ENCODE results near the gene ATP5F1E.
"Not testable (repeated sequence)": the region's sequence is repeated elsewhere in the genome, so short reads cannot be mapped to it uniquely, and the experiment has no call there.

Gene ATP5F1E

GRCh38 chr20:59042796-59043631, 10.9 kb upstream of the ATP5F1E start:
- DNase-seq (ENCODE audit: low read depth): peak; percentile 92

GRCh38 chr20:59042151-59042795, 10.1 kb upstream of the ATP5F1E start, which contains the start of gene PRELID3B:
TSS of gene PRELID3B (minus strand) at chr20:59042786. CDS start at chr20:59042730, 56 bp downstream.
- DNase-seq (ENCODE audit: low read depth): peak; percentile 13

GRCh38 chr20:59041487-59041886, 9.4 kb upstream of the ATP5F1E start:
- not testable (repeated sequence) for DNase-seq (ENCODE audit: low read depth)

- no peak for DNase-seq (ENCODE audit: low read depth)
These were observed 8.5 kb upstream of the ATP5F1E start for GRCh38 chr20:59040667-59041066.

- DNase-seq (ENCODE audit: low read depth): no peak
These were observed 7.1 kb upstream of the ATP5F1E start for GRCh38 chr20:59039233-59039632.

- DNase-seq (ENCODE audit: low read depth): no peak
These were observed 5.3 kb upstream of the ATP5F1E start for GRCh38 chr20:59037386-59037785.

- DNase-seq (ENCODE audit: low read depth): no peak
These were observed 3.2 kb upstream of the ATP5F1E start for GRCh38 chr20:59035381-59035780.

- DNase-seq (ENCODE audit: low read depth): no peak
These were observed 1.6 kb upstream of the ATP5F1E start for GRCh38 chr20:59033616-59034165.

- DNase-seq (ENCODE audit: low read depth): no peak
These were observed 958 bp upstream of the ATP5F1E start for GRCh38 chr20:59033093-59033492.

GRCh38 chr20:59032713-59033059, 551 bp upstream of the ATP5F1E start:
- no peak for DNase-seq (ENCODE audit: low read depth)

- no peak for DNase-seq (ENCODE audit: low read depth)
These were observed 542 bp downstream of the ATP5F1E start for GRCh38 chr20:59031564-59032022.

GRCh38 chr20:59030911-59031563, 1.1 kb downstream of the ATP5F1E start:
- no peak for DNase-seq (ENCODE audit: low read depth)

- no peak for DNase-seq (ENCODE audit: low read depth)
These were observed 3.3 kb downstream of the ATP5F1E start for GRCh38 chr20:59028812-59029211.

- DNase-seq (ENCODE audit: low read depth): no peak
These were observed 4.3 kb downstream of the ATP5F1E start for GRCh38 chr20:59027741-59028320.

GRCh38 chr20:59026904-59027740, 5.0 kb downstream of the ATP5F1E start:
- no peak for DNase-seq (ENCODE audit: low read depth)

GRCh38 chr20:59025511-59025910, 6.6 kb downstream of the ATP5F1E start:
- DNase-seq (ENCODE audit: low read depth): no peak

- no peak for DNase-seq (ENCODE audit: low read depth)
These were observed 7.0 kb downstream of the ATP5F1E start for GRCh38 chr20:59025086-59025485.

GRCh38 chr20:59024111-59024530, 8.0 kb downstream of the ATP5F1E start:
- DNase-seq (ENCODE audit: low read depth): no peak

GRCh38 chr20:59023616-59024015, 8.5 kb downstream of the ATP5F1E start:
- no peak for DNase-seq (ENCODE audit: low read depth)

- no peak for DNase-seq (ENCODE audit: low read depth)
These were observed 9.4 kb downstream of the ATP5F1E start for GRCh38 chr20:59022754-59023153.

- no peak for DNase-seq (ENCODE audit: low read depth)
These were observed 11.1 kb downstream of the ATP5F1E start for GRCh38 chr20:59020938-59021551.
